HG03432 (cell line): ENCODE measurements around the gene CNTRL.
"Not testable (repeated sequence)": the region's sequence is repeated elsewhere in the genome, so short reads cannot be mapped to it uniquely, and the experiment has no call there.

Source experiments
- ATAC-seq: cut with Tn5 transposase; IDR thresholded peaks from one replicate; pipeline ENCODE4 v1.9.1; 2021; ENCODE audit warnings: mild to moderate bottlenecking, moderate library complexity; ENCODE audit not compliant: unreplicated experiment

CNTRL gene

GRCh38 chr9:121125590-121125989, 50.8 kb downstream of the CNTRL start:
- ATAC-seq = no peak

GRCh38 chr9:121129384-121129783, 54.6 kb downstream of the CNTRL start:
- not testable (repeated sequence) for ATAC-seq

- ATAC-seq = no peak
These were observed 58.5 kb downstream of the CNTRL start for GRCh38 chr9:121133104-121133816.

- ATAC-seq = no peak
These were observed 60.9 kb downstream of the CNTRL start for GRCh38 chr9:121135642-121136041.

- no peak for ATAC-seq
These were observed 63.8 kb downstream of the CNTRL start for GRCh38 chr9:121138561-121138960.

- no peak for ATAC-seq
These were observed 64.2 kb downstream of the CNTRL start for GRCh38 chr9:121138973-121139372.

GRCh38 chr9:121140162-121140561, 65.4 kb downstream of the CNTRL start:
- no peak for ATAC-seq

GRCh38 chr9:121141306-121141705, 66.6 kb downstream of the CNTRL start:
- no peak for ATAC-seq

GRCh38 chr9:121141706-121142105, 67.0 kb downstream of the CNTRL start:
- no peak for ATAC-seq

- no peak for ATAC-seq
These were observed 69.0 kb downstream of the CNTRL start for GRCh38 chr9:121143771-121144170.

GRCh38 chr9:121144482-121144881, 69.7 kb downstream of the CNTRL start:
- no peak for ATAC-seq

GRCh38 chr9:121150188-121150587, 75.4 kb downstream of the CNTRL start:
- no peak for ATAC-seq

- ATAC-seq = no peak
These were observed 78.9 kb downstream of the CNTRL start for GRCh38 chr9:121153642-121154041.

GRCh38 chr9:121154782-121155181, 80.0 kb downstream of the CNTRL start:
- no peak for ATAC-seq

- peak; percentile 87 for ATAC-seq
These were observed 81.5 kb downstream of the CNTRL start for GRCh38 chr9:121156263-121156731.

- ATAC-seq = no peak
These were observed 83.2 kb downstream of the CNTRL start for GRCh38 chr9:121157939-121158338.

GRCh38 chr9:121160025-121160424, 85.3 kb downstream of the CNTRL start:
- ATAC-seq = no peak

- no peak for ATAC-seq
These were observed 93.3 kb downstream of the CNTRL start for GRCh38 chr9:121168052-121168451.

- ATAC-seq = no peak
These were observed 94.4 kb downstream of the CNTRL start for GRCh38 chr9:121169094-121169601.

- ATAC-seq = no peak
These were observed 96.5 kb downstream of the CNTRL start for GRCh38 chr9:121171236-121171635.

GRCh38 chr9:121172726-121173487, 98.2 kb downstream of the CNTRL start:
- no peak for ATAC-seq

- ATAC-seq = no peak
These were observed 98.7 kb downstream of the CNTRL start for GRCh38 chr9:121173501-121173900.
